K562 (cell line): ENCODE measurements around the gene TERT. TPM values are rescaled to one million over a fixed set of nuclear protein-coding genes. Genes with fewer than 3 reads are reported as not detected.
"Not testable (repeated sequence)": the region's sequence is repeated elsewhere in the genome, so short reads cannot be mapped to it uniquely, and the experiment has no call there.

ENCODE experiments used
- ATAC-seq: fragments of 200-7000 bp; cut with Tn5 transposase; 3 replicates; pipeline ENCODE4 v1.9.1; 2020; ENCODE audit warnings: moderate library complexity
- BruUV-seq: library from RNA; stranded (reverse); fragments of 400-500 nt; replicated peaks from 2 replicates; lab custom pipeline; 2021; lab: Mats Ljungman, UMichigan
- CTCF ChIA-PET: fragments of 300-600 bp; formaldehyde crosslinking; extraction: SDS; loops from one replicate; lab custom pipeline; 2021; ENCODE audit warnings: low intra/inter-chr PET ratio; lab: Yijun Ruan, JAX
- POLR2A ChIA-PET: fragments of 300-600, 350-650 bp; sonication (Branson Sonifier 250); formaldehyde crosslinking; extraction: SDS; loops from one replicate; lab custom pipeline; 2021; ENCODE audit warnings: antibody characterized with exemption, inconsistent platforms; lab: Yijun Ruan, JAX
- DNase-seq, 4 experiments: peaks; one replicate each; pipeline versions ENCODE4 v3.0.0 to v3.0.0-alpha.2; 2011 to 2018; ENCODE audit warnings: low spot score in 3 of 4, mixed read lengths in 3 of 4; ENCODE audit errors: extremely low read depth in 1 of 4
- FAIRE-seq: peaks from 2 replicates; lab custom pipeline; 2011; peaks lifted over from hg19 to GRCh38; lab: Jason Lieb, UNC
- H2AFZ ChIP-seq: 2 replicates; pipeline ENCODE4 v1.6.0; 2011; ENCODE audit warnings: low read depth, low read length, control low read depth, inconsistent platforms
- H3K27ac ChIP-seq: fragments of 200-600 bp; 3 replicates; pipeline ENCODE4 v1.8.0; 2011; ENCODE audit warnings: low read depth, mild to moderate bottlenecking, control low read depth, inconsistent platforms, low read length, moderate library complexity, mixed read lengths; ENCODE audit errors: extremely low read depth
- H3K27me3 ChIP-seq, 2 experiments: fragments of 300-600 bp in 1 of 2; 2 replicates in 1 of 2; 3 replicates in 1 of 2; pipeline versions ENCODE4 v1.6.0 to v1.8.0; 2011; ENCODE audit warnings: inconsistent platforms in 2 of 2, low read length in 2 of 2, mild to moderate bottlenecking in 1 of 2, mixed read lengths in 1 of 2, moderate library complexity in 1 of 2; ENCODE audit not compliant: control insufficient read depth in 2 of 2, insufficient read depth in 2 of 2
- H3K36me3 ChIP-seq: fragments of 300-600 bp; 3 replicates; pipeline ENCODE4 v1.8.0; 2011; ENCODE audit warnings: mild to moderate bottlenecking, low read length, inconsistent platforms; ENCODE audit not compliant: control insufficient read depth, insufficient read depth
- H3K4me1 ChIP-seq, 2 experiments: fragments of 200-600 bp in 1 of 2; replicated peaks in 1 of 2; 2 replicates in 1 of 2; 3 replicates in 1 of 2; pipeline versions ENCODE4 v1.5.1 to v1.8.0; 2011; ENCODE audit warnings: inconsistent platforms in 2 of 2, low read length in 2 of 2, mild to moderate bottlenecking in 1 of 2, mixed read lengths in 1 of 2, moderate library complexity in 1 of 2; ENCODE audit not compliant: control insufficient read depth in 2 of 2, insufficient read depth in 2 of 2
- H3K4me2 ChIP-seq: 2 replicates; pipeline ENCODE4 v1.6.1; 2011; ENCODE audit warnings: low read length, control low read depth, inconsistent platforms, mixed read lengths; ENCODE audit not compliant: insufficient read depth
- H3K4me3 ChIP-seq: fragments of 200-600 bp; sonication (generic), shearing (Covaris generic); 2 replicates; pipeline ENCODE4 v1.5.1; 2016; ENCODE audit warnings: control low read depth, inconsistent platforms
- H3K79me2 ChIP-seq: fragments of 200-600 bp; 3 replicates; pipeline ENCODE4 v1.8.0; 2011; ENCODE audit warnings: low read length, inconsistent platforms; ENCODE audit not compliant: control insufficient read depth, insufficient read depth
- H3K9ac ChIP-seq, 2 experiments: 2 replicates each; pipeline versions ENCODE4 v1.6.0 to v1.6.1; 2011; ENCODE audit warnings: low read depth in 2 of 2, low read length in 2 of 2, control low read depth in 1 of 2, inconsistent platforms in 1 of 2, mild to moderate bottlenecking in 1 of 2, mixed read lengths in 1 of 2; ENCODE audit not compliant: insufficient read depth in 1 of 2
- H3K9me1 ChIP-seq: one replicate; pipeline ENCODE4 v1.6.0; 2011; ENCODE audit warnings: inconsistent platforms, mild to moderate bottlenecking, low read length, moderate library complexity; ENCODE audit not compliant: control insufficient read depth, insufficient read depth
- H3K9me3 ChIP-seq: replicated peaks from 2 replicates; pipeline ENCODE4 v1.5.1; 2011; ENCODE audit warnings: low read depth, low read length, inconsistent platforms; ENCODE audit not compliant: control insufficient read depth, insufficient read depth
- H4K20me1 ChIP-seq: replicated peaks from 2 replicates; pipeline ENCODE4 v1.6.1; 2011; ENCODE audit warnings: low read length, inconsistent platforms, mixed read lengths; ENCODE audit not compliant: control insufficient read depth, insufficient read depth
- FOSL1 ChIP-seq: fragments of 200-800 bp; sonication (Bioruptor generic); conservative IDR thresholded peaks from 2 replicates; pipeline ENCODE4 v1.6.1; 2016; ENCODE audit warnings: missing genetic modification characterization, missing compliant biosample characterization
- HDAC3 ChIP-seq: fragments of 450-650 bp; IDR thresholded peaks from 2 replicates; pipeline ENCODE4 v1.6.1; 2018; ENCODE audit warnings: borderline replicate concordance, mild to moderate bottlenecking, moderate library complexity; ENCODE audit not compliant: partially characterized antibody
- LCOR ChIP-seq: sonication (generic); formaldehyde crosslinking; IDR thresholded peaks from 2 replicates; pipeline ENCODE4 v1.8.0; 2022; ENCODE audit warnings: mild to moderate bottlenecking, missing genetic modification reagents
- NFIC ChIP-seq: fragments of 450-650 bp; IDR thresholded peaks from 2 replicates; pipeline ENCODE4 v1.6.1; 2017; ENCODE audit warnings: mild to moderate bottlenecking, inconsistent platforms
- NFRKB ChIP-seq: fragments of 450-650 bp; IDR thresholded peaks from 2 replicates; pipeline ENCODE4 v1.6.1; 2016; ENCODE audit warnings: low read depth
- PRPF4 ChIP-seq: fragments of 200-400 bp; formaldehyde crosslinking; IDR thresholded peaks from one replicate; pipeline ENCODE4 v1.6.1; 2017; ENCODE audit warnings: low read length, low read depth, mild to moderate bottlenecking; ENCODE audit not compliant: insufficient read depth, poor library complexity, severe bottlenecking
- TCFL5 ChIP-seq: fragments of 250-450 bp; sonication (Bioruptor Pico); conservative IDR thresholded peaks from 2 replicates; pipeline ENCODE4 v1.6.1; 2021; ENCODE audit warnings: mild to moderate bottlenecking, moderate library complexity, matching md5 sums
- YBX1 ChIP-seq: fragments of 450-650 bp; IDR thresholded peaks from 2 replicates; pipeline ENCODE4 v1.7.1; 2016; ENCODE audit warnings: mild to moderate bottlenecking
- ZNF444 ChIP-seq: fragments of 250-450 bp; sonication (Bioruptor Pico); IDR thresholded peaks from 2 replicates; pipeline ENCODE4 v1.4.0; 2020; ENCODE audit warnings: mild to moderate bottlenecking, moderate library complexity
- ZNF766 ChIP-seq: fragments of 200-800 bp; sonication (Bioruptor generic); conservative IDR thresholded peaks from 2 replicates; pipeline ENCODE4 v1.6.1; 2016; ENCODE audit warnings: missing genetic modification characterization, missing compliant biosample characterization
- WGBS: fragments of 100-300 bp; shearing (Covaris generic); methylation state at CpG from one replicate; pipeline ENCODE4 v1.1.6; 2016; ENCODE audit warnings: low coverage, mixed read lengths; ENCODE audit not compliant: insufficient coverage; ENCODE audit errors: missing lambda C conversion rate; 5-methylcytosine and 5-hydroxymethylcytosine counted together
- in situ Hi-C: fragments of 300-500 bp; cut with MboI; formaldehyde crosslinking; loops from 4 replicates; pipeline ENCODE4 v1.15.0; 2018; ENCODE audit warnings: inconsistent platforms, mixed read lengths
- intact Hi-C: fragments of 100-400 bp; cut with micrococcal nuclease; formaldehyde crosslinking; loops from 2 replicates; pipeline ENCODE4 v1.14.2; 2022
- polyA plus RNA-seq, 8 experiments: library from polyadenylated mRNA; depleted of rRNA in 4 of 8; stranded (reverse) in 5 of 8; unstranded in 3 of 8; fragments of >200 nt; fragmentation: Nextera tagmentation in 2 of 8; fragmentation: Illumina TruSeq in 1 of 8; extraction: Ambion mirVana in 2 of 8; extraction: Trizol in 1 of 8; gene quantifications; 2 replicates each; pipeline versions ENCODE4 v1.2.1 to v1.2.3, GENCODE V29; 2011 to 2014; ENCODE audit warnings: inconsistent platforms in 1 of 8, missing spikeins in 1 of 8
- total RNA-seq, 7 experiments: library from RNA; depleted of rRNA in 6 of 7; stranded (reverse); fragments of >200 nt in 6 of 7; fragmentation: Illumina TruSeq in 2 of 7; extraction: Trizol in 2 of 7; gene quantifications; 2 replicates each; pipeline versions ENCODE4 v1.2.1 to v1.2.3, GENCODE V29; 2011 to 2021; ENCODE audit warnings: low replicate concordance in 1 of 7
- TF ChIP-seq, protein P1 (sequence below): sonication (generic); formaldehyde crosslinking; IDR thresholded peaks from 2 replicates; pipeline ENCODE4 v1.8.0; 2023; ENCODE audit warnings: missing genetic modification reagents, mild to moderate bottlenecking, borderline replicate concordance

Gene TERT
- total and polyA plus RNA-seq, 9 of the 15 experiments (the other 6 are each of a cell fraction or from before 2014, with no cell fraction given), result 0.08 to 4.5 (median 0.98) TPM; not detected in 1

DNA sequence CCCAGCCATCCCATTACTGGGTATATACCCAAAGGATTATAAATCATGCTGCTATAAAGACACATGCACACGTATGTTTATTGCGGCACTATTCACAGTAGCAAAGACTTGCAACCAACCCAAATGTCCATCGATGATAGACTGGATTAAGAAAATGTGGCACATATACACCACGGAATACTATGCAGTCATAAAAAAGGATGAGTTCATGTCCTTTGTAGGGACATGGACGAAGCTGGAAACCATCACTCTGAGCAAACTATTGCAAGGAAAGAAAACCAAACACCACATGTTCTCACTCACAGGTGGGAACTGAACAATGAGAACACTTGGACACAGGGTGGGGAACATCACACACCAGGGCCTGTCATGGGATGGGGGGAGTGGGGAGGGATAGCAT lies 27.4 kb downstream of the TERT start:
- intact Hi-C loops, ATAC-seq, FAIRE-seq, CTCF ChIA-PET, H3K9me3 ChIP-seq, in situ Hi-C loops, H3K9me1 ChIP-seq, DNase-seq, H4K20me1 ChIP-seq, H2AFZ ChIP-seq, H3K27ac ChIP-seq, H3K9ac ChIP-seq, POLR2A ChIA-PET, H3K4me3 ChIP-seq, H3K79me2 ChIP-seq, H3K36me3 ChIP-seq, BruUV-seq, H3K4me2 ChIP-seq: not testable (repeated sequence)
- 25% methylated on average over 5 of the region's 5 CpGs for WGBS
- Histone ChIP-seq H3K4me1 (peaks cover 0 to 20% of the 10 kb centered on the region in 2 experiments; a peak in 1 of 5 replicates), H3K27me3 (peaks cover 11 to 71% of the 10 kb centered on the region in 2 experiments; a peak in 4 of 5 replicates)

DNA sequence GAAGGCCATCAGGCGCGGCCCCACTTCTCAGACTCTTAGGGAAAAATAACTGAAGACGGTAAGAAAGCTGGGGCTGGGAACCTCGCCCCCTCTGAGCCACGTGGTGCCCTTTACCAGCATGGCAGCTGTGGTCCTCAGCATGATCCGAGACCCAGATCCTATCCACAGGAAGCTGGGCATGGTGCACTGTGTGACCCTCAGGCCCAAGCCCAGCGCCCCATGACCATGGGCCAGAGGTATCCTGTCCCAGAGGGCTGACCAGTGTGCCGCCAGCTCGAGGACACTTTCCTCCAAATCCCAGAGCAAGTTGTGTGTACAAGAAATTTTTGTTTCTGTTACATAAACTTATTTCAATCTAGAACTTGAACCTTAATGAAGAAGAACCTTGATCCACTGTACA lies 28.1 kb downstream of the TERT start:
- CTCF ChIA-PET, result no interaction called here
- intact Hi-C loops (no loop called here), in situ Hi-C loops (no loop called here)
- Histone ChIP-seq H4K20me1 (peaks cover 8% of the 10 kb centered on the region; the same call in 1 of the 2 replicates), H3K4me3 (no peak overlapping the region), H3K27me3 (peaks cover 11 to 71% of the 10 kb centered on the region in 2 experiments; a peak in 4 of 5 replicates), H3K4me1 (peaks cover 0 to 18% of the 10 kb centered on the region in 2 experiments; a peak in 1 of 5 replicates), H3K79me2 (no peaks in the 10 kb centered on the region), H3K4me2 (no peak overlapping the region), H3K9me1 (no peaks in the 10 kb centered on the region), H2AFZ (no peak overlapping the region), H3K9me3 (no peaks in the 10 kb centered on the region), H3K9ac (no peak overlapping the region), H3K27ac (no peak overlapping the region), H3K36me3 (no peaks in the 10 kb centered on the region)
- FAIRE-seq (no peak), ATAC-seq (no peak), DNase-seq (no peak)
- POLR2A ChIA-PET, result interaction anchor here (0.5 kb wide), 1 partner anchor 225 kb away, joined by 3 read pairs; no protein-coding TSS in a partner anchor
- 16% methylated on average over 9 of the region's 9 CpGs for WGBS
- BruUV-seq, result no TSS peak
- TF ChIP-seq ZNF766 (CRISPR knock-in tag), result no peak
- TF ChIP-seq, protein P1, sequence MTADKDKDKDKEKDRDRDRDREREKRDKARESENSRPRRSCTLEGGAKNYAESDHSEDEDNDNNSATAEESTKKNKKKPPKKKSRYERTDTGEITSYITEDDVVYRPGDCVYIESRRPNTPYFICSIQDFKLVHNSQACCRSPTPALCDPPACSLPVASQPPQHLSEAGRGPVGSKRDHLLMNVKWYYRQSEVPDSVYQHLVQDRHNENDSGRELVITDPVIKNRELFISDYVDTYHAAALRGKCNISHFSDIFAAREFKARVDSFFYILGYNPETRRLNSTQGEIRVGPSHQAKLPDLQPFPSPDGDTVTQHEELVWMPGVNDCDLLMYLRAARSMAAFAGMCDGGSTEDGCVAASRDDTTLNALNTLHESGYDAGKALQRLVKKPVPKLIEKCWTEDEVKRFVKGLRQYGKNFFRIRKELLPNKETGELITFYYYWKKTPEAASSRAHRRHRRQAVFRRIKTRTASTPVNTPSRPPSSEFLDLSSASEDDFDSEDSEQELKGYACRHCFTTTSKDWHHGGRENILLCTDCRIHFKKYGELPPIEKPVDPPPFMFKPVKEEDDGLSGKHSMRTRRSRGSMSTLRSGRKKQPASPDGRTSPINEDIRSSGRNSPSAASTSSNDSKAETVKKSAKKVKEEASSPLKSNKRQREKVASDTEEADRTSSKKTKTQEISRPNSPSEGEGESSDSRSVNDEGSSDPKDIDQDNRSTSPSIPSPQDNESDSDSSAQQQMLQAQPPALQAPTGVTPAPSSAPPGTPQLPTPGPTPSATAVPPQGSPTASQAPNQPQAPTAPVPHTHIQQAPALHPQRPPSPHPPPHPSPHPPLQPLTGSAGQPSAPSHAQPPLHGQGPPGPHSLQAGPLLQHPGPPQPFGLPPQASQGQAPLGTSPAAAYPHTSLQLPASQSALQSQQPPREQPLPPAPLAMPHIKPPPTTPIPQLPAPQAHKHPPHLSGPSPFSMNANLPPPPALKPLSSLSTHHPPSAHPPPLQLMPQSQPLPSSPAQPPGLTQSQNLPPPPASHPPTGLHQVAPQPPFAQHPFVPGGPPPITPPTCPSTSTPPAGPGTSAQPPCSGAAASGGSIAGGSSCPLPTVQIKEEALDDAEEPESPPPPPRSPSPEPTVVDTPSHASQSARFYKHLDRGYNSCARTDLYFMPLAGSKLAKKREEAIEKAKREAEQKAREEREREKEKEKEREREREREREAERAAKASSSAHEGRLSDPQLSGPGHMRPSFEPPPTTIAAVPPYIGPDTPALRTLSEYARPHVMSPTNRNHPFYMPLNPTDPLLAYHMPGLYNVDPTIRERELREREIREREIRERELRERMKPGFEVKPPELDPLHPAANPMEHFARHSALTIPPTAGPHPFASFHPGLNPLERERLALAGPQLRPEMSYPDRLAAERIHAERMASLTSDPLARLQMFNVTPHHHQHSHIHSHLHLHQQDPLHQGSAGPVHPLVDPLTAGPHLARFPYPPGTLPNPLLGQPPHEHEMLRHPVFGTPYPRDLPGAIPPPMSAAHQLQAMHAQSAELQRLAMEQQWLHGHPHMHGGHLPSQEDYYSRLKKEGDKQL, result no peak
- no peak for TF ChIP-seq NFIC
- no peak for TF ChIP-seq LCOR (CRISPR knock-in tag)
- TF ChIP-seq TCFL5, result no peak
- no peak for TF ChIP-seq ZNF444 (CRISPR knock-in tag)
- TF ChIP-seq PRPF4, result no peak
- no peak for TF ChIP-seq FOSL1 (tag)
- no peak for TF ChIP-seq NFRKB
- no peak for TF ChIP-seq YBX1
- TF ChIP-seq HDAC3, result no peak
